Upper lobe of left lung (tissue), 6 donors: ENCODE measurements around the gene TXNDC15. TPM values are rescaled to one million over a fixed set of nuclear protein-coding genes. Genes with fewer than 3 reads are reported as not detected.
A peak's percentile ranks its signal among the peaks of the same experiment; 100 is the strongest.
"Not testable (repeated sequence)": the region's sequence is repeated elsewhere in the genome, so short reads cannot be mapped to it uniquely, and the experiment has no call there.

ENCODE experiments used
- ATAC-seq, 2 donors: fragments of 200-7000 bp; cut with Tn5 transposase; one replicate each; pipeline ENCODE4 v1.9.1; 2022; ENCODE audit warnings: mild to moderate bottlenecking in 2 of 2, moderate library complexity in 2 of 2; ENCODE audit not compliant: low FRiP score in 2 of 2
- DNase-seq, 2 donors: peaks; one replicate each; pipeline ENCODE4 v3.0.0-alpha.2; 2019 to 2020
- H3K27ac ChIP-seq, 4 donors: fragments of 200-600 bp; sonication (generic); one replicate each; pipeline ENCODE4 v1.5.1; 2016 to 2019
- H3K27me3 ChIP-seq, 4 donors: fragments of 200-600 bp; sonication (generic); one replicate each; pipeline ENCODE4 v1.5.1; 2017 to 2019
- H3K36me3 ChIP-seq, 4 donors: fragments of 200-600 bp; sonication (generic); one replicate each; pipeline ENCODE4 v1.5.1; 2016 to 2019
- H3K4me1 ChIP-seq, 4 donors: fragments of 200-600 bp; sonication (generic); one replicate each; pipeline ENCODE4 v1.5.1; 2018 to 2019
- H3K4me3 ChIP-seq, 4 donors: fragments of 200-600 bp; sonication (generic); one replicate each; pipeline ENCODE4 v1.5.1; 2017 to 2019; ENCODE audit warnings: mild to moderate bottlenecking in 2 of 4, moderate library complexity in 1 of 4
- H3K9me3 ChIP-seq, 4 donors: fragments of 200-600 bp; sonication (generic); one replicate each; pipeline ENCODE4 v1.5.1; 2018 to 2019
- EP300 ChIP-seq, 4 donors: sonication (generic); formaldehyde crosslinking; IDR thresholded peaks; one replicate each; pipeline ENCODE4 v1.5.1; 2017; ENCODE audit warnings: antibody characterized with exemption in 4 of 4, control low read depth in 2 of 4
- POLR2A ChIP-seq, 4 donors: fragments of 450-650 bp; IDR thresholded peaks; one replicate each; pipeline ENCODE4 v1.5.1; 2016 to 2017; ENCODE audit warnings: antibody characterized with exemption in 4 of 4, mild to moderate bottlenecking in 2 of 4
- POLR2AphosphoS5 ChIP-seq, 2 donors: sonication (generic); formaldehyde crosslinking; IDR thresholded peaks; one replicate each; pipeline ENCODE4 v1.5.1; 2017; ENCODE audit warnings: antibody characterized with exemption in 2 of 2
- WGBS, 2 donors: methylation state at CpG; one replicate each; pipeline ENCODE4 v1.1.5; 2017 to 2018; 5-methylcytosine and 5-hydroxymethylcytosine counted together
- total RNA-seq, 6 donors: library from RNA; depleted of rRNA in 4 of 6; stranded (reverse); fragments of >200 nt in 4 of 6; gene quantifications; one replicate each; pipeline versions ENCODE4 v1.1.0 to v1.2.1, GENCODE V29; 2016 to 2021
- TF ChIP-seq, protein P1 (sequence below), 6 experiments: fragments of 450-650 bp in 4 of 6; fragments of 200-600 bp in 2 of 6; sonication (generic) in 2 of 6; IDR thresholded peaks; one replicate each; pipeline ENCODE4 v1.5.1; 2016 to 2019; ENCODE audit warnings: antibody characterized with exemption in 6 of 6
- donor health status: DM: no; HTN: no; CAD: no; lungs with moderate emphysema.
- donor health status: DM: no; HTN: yes; CAD: no; lungs with severe emphysema.

Gene TXNDC15
- total RNA-seq, 6 donors from 2014 or later, result 49.6 to 78.4 (median 67.2) TPM

DNA sequence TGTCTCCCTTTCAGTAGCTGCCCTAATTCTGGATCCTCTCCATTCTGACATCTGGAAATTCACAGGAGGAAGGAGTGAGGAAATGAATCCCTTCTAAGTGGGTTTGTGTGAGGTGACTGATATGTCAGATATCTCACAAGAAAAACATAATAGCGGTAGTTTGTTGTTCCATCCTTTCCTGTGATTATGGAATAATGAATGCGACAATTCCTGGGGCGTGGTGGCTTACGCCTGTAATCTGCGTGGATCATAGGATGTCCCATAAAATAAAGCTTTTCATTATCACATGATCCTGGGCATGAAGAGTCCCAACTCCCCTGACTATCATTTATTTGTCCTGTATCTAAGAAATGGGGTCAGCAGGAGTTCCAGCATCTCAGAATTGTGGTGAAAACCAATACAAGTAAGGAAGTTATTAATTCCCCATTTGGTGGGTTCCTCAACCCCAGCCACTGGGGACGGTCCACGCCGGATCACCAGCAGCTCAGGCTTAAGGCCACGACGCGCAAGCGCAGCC, 28.8 kb upstream of the TXNDC15 start:
- DNase-seq, result no peak
- peak overlapping the region; percentile 90 to 97 (median 96) for H3K27ac ChIP-seq
- peaks cover 0 to 10% (median 5%) of the 10 kb centered on the region in 4 donors for H3K36me3 ChIP-seq
- 9 to 13% methylated on average over 8 to 11 of the region's 12 CpGs for WGBS, 2 donors
- H3K9me3 ChIP-seq, result no peaks in the 10 kb centered on the region
- no peak for TF ChIP-seq POLR2AphosphoS5 (IDR thresholded peaks at IDR 0.05)
- TF ChIP-seq EP300 (IDR thresholded peaks at IDR 0.05), result no peak
- TF ChIP-seq POLR2A (IDR thresholded peaks at IDR 0.05), result no peak
- TF ChIP-seq, protein P1, sequence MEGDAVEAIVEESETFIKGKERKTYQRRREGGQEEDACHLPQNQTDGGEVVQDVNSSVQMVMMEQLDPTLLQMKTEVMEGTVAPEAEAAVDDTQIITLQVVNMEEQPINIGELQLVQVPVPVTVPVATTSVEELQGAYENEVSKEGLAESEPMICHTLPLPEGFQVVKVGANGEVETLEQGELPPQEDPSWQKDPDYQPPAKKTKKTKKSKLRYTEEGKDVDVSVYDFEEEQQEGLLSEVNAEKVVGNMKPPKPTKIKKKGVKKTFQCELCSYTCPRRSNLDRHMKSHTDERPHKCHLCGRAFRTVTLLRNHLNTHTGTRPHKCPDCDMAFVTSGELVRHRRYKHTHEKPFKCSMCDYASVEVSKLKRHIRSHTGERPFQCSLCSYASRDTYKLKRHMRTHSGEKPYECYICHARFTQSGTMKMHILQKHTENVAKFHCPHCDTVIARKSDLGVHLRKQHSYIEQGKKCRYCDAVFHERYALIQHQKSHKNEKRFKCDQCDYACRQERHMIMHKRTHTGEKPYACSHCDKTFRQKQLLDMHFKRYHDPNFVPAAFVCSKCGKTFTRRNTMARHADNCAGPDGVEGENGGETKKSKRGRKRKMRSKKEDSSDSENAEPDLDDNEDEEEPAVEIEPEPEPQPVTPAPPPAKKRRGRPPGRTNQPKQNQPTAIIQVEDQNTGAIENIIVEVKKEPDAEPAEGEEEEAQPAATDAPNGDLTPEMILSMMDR (IDR thresholded peaks at IDR 0.05), result no peak
- H3K4me1 ChIP-seq, result peaks cover 25 to 42% (median 30%) of the 10 kb centered on the region in 4 donors
- ATAC-seq, result peak in 1 of 2 donors; percentile 14
- no peaks in the 10 kb centered on the region for H3K27me3 ChIP-seq
- peak overlapping the region in 3 of 4 donors; percentile 73 to 91 (median 79) for H3K4me3 ChIP-seq

DNA sequence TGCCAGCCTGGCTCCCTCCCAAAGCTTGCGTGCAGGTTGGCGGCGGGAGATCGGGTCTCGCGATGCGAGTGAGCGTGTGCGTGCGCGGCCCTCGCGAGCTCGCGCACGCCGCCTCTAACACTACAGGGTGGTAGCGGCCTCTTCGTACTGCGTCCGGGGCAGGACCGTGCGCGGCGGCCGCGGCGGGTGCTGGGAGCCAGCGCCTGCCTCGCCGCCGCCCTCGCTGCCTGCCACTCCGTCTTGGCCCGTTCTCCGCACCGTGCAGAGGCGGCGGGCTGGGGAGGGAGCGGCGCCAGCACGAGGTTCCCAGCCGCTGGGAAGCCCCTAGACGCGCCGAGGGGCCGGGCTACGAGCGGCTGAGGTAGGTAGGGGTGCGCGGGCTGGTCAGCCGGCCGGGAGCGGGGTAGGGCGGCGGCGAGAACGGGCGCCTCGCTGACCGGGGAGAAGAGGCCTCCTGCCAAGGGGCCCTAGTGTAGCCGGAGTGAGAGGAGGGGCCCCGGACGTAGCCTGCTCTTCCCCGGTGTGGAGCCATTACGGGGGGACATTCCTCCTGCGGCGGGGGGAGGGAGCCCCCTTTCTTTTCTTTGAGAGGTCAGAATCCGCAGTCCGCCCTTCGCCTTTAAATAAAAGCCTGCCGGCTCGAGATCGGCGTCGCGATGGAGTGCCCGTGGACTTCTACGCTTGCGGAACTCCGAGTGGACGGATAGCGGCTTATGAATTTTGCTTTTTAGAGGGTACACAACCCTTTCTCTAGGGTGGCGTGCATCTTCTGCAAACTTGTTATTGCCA, 28.1 kb upstream of the TXNDC15 start, which contains the start of gene C5orf24:
TSS of gene C5orf24 (plus strand) at position 117 of the 789 bp plus-strand sequence. CDS start 8,933 bp downstream, outside the sequence.
- TF ChIP-seq POLR2A (IDR thresholded peaks at IDR 0.05), result peak; percentile 73 to 99 (median 92)
- TF ChIP-seq POLR2AphosphoS5 (IDR thresholded peaks at IDR 0.05), result peak; percentile 90 to 93
- TF ChIP-seq, protein P1 (IDR thresholded peaks at IDR 0.05), result peak in 1 of 6 experiments; percentile 30
- peak in 1 of 4 donors; percentile 48 for TF ChIP-seq EP300 (IDR thresholded peaks at IDR 0.05)
- 0 to 1% methylated on average over 21 to 34 of the region's 84 CpGs for WGBS, 2 donors
- peaks cover 27 to 48% (median 32%) of the 10 kb centered on the region in 4 donors for H3K4me1 ChIP-seq

DNA sequence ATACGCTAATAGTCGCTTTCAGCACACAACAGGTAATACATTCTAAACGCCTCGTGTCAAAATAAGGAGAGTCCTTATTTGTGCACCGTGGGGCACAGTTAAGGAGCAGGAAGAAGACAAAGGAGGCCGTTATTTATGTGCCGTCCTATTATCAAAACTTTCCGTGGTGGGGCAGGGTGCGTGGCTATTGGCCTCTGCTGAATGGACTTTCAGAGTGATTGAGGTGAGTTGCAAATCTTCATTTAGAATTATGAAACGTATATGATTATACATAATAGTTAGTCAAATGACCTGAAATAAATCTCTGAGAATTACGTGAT, 27.6 kb upstream of the TXNDC15 start:
- peak overlapping the region; percentile 43 to 91 (median 76) for H3K4me3 ChIP-seq
- no peaks in the 10 kb centered on the region for H3K27me3 ChIP-seq
- DNase-seq, result no peak
- no peaks in the 10 kb centered on the region for H3K9me3 ChIP-seq
- 0 to 1% methylated on average over 11 of the region's 11 CpGs for WGBS, 2 donors
- H3K27ac ChIP-seq, result peak overlapping the region; percentile 90 to 97 (median 96)
- TF ChIP-seq POLR2AphosphoS5 (IDR thresholded peaks at IDR 0.05) (no peak), POLR2A (IDR thresholded peaks at IDR 0.05) (no peak), EP300 (IDR thresholded peaks at IDR 0.05) (no peak)
- TF ChIP-seq, protein P1 (IDR thresholded peaks at IDR 0.05), result no peak
- H3K4me1 ChIP-seq, result peaks cover 27 to 52% (median 35%) of the 10 kb centered on the region in 4 donors
- H3K36me3 ChIP-seq, result peaks cover 0 to 17% (median 5%) of the 10 kb centered on the region in 4 donors
- ATAC-seq, result peak in 1 of 2 donors; percentile 16

More for the DNA sequence above, 28.1 kb upstream of the TXNDC15 start, which contains the start of gene C5orf24:
- Histone ChIP-seq H3K36me3 (peaks cover 0 to 13% (median 5%) of the 10 kb centered on the region in 4 donors), H3K9me3 (no peaks in the 10 kb centered on the region), H3K27ac (peak within 1 kb of the TSS; percentile 90 to 97 (median 96)), H3K27me3 (no peaks in the 10 kb centered on the region), H3K4me3 (peak within 1 kb of the TSS; percentile 43 to 91 (median 76))
- DNase-seq (peak; percentile 95 to 99), ATAC-seq (peak; percentile 99)

DNA sequence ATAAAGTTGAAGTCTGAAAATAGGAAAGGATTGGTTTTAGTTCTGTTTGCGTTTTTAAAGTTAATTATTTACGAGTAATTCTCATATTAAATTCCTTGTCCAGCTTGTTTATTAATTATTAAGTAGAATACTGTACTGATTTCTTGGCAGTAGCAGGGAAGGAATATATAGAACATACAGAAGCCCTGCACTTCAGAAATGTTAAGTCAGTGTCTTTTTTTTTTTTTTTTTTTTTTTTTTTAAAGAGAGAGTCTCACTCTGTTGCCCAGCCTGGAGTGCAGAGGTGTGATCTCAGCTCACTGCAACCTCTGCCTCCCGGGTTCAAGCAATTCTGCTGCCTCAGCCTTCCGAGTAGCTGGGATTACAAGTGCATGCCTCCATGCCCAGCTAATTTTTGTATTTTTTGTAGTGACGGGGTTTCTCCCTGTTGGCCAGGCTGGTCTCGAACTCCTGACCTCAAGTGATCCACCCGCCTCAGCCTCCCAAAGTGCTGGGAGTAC, 24.7 kb upstream of the TXNDC15 start:
- H3K27ac ChIP-seq, ATAC-seq, H3K9me3 ChIP-seq, H3K27me3 ChIP-seq, DNase-seq, H3K4me3 ChIP-seq: not testable (repeated sequence)
- peaks cover 0 to 34% (median 7%) of the 10 kb centered on the region in 4 donors for H3K36me3 ChIP-seq
- 90 to 92% methylated on average over 7 of the region's 7 CpGs for WGBS, 2 donors
- peaks cover 27 to 58% (median 36%) of the 10 kb centered on the region in 4 donors for H3K4me1 ChIP-seq

DNA sequence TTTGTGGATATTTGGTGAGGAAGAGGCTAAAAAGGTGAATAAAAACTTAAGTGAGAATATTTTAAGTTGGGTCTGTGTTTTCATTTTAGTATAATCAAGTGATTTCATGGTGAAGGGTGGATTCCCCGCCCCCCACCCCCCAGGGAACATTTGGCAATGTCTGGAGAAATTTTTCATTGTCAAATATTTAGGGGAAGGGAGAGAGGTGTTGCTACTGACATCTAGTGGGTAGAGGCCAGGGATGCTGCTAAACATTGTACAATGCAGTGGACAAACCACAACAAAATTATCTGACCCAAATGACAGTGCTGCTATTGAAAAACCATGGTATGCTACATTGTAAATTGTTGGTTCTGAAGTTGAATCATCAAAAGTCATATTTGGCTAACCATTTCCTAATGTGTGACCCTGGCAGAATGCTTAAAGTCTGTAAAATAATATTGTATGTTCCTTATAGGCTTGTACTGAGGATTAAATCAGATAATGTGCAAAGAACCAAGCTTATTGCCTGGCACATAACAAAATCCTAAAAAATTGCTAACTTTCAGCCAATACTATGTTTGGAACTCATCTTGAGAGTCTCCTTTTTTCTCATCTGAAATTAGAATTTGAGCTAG, 22.8 kb upstream of the TXNDC15 start:
- no peaks in the 10 kb centered on the region for H3K27me3 ChIP-seq
- ATAC-seq, result peak in 1 of 2 donors; percentile 42
- H3K9me3 ChIP-seq, result no peaks in the 10 kb centered on the region
- DNase-seq, result no peak
- H3K4me1 ChIP-seq, result peaks cover 23 to 49% (median 28%) of the 10 kb centered on the region in 4 donors
- H3K36me3 ChIP-seq, result peaks cover 11 to 53% (median 25%) of the 10 kb centered on the region in 4 donors
- TF ChIP-seq POLR2AphosphoS5 (IDR thresholded peaks at IDR 0.05), result no peak
- TF ChIP-seq EP300 (IDR thresholded peaks at IDR 0.05), result no peak
- TF ChIP-seq, protein P1 (IDR thresholded peaks at IDR 0.05), result peak in 2 of 6 experiments; percentile 20 to 22
- no peak for TF ChIP-seq POLR2A (IDR thresholded peaks at IDR 0.05)
- WGBS, 2 donors, result 68 to 69% methylated on average over 1 of the region's 1 CpG
- H3K4me3 ChIP-seq, result no peak overlapping the region
- no peak overlapping the region for H3K27ac ChIP-seq

DNA sequence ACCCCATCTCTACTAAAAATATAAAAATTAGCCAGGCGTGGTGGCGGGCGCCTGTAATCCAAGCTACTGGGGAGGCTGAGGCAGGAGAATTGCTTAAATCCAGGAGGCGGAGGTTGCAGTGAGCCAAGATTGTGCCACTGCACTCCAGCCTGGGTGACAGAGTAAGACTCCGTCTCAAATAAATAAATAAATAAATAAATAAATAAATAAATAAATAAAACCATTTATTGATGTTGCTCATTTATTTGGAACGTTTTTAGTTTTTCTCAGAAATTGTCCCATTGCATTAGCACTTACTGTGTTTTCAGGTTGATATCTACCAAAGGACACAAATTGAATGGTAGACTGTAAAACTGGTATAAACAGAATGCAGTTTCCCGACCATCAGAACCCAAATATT, 17.7 kb upstream of the TXNDC15 start:
- not testable (repeated sequence) for H3K4me1 ChIP-seq, H3K27me3 ChIP-seq, H3K4me3 ChIP-seq, DNase-seq, H3K9me3 ChIP-seq, H3K27ac ChIP-seq, ATAC-seq
- WGBS, 2 donors, result 94 to 95% methylated on average over 7 of the region's 7 CpGs
- H3K36me3 ChIP-seq, result peaks cover 16 to 87% (median 43%) of the 10 kb centered on the region in 4 donors
